Measurements from ENCODE around the gene CTIF. TPM values are rescaled to one million over a fixed set of nuclear protein-coding genes. Genes with fewer than 3 reads are reported as not detected.
A peak's percentile ranks its signal among the peaks of the same experiment; 100 is the strongest.

The CTIF gene
- polyA plus RNA-seq, 3 donors, result 0.38 to 8.7 (median 1.2) TPM

- Histone ChIP-seq H3K9me3 (replicated peaks in 1 of 2; ENCODE audit: control insufficient read depth in 1 of 2, insufficient read depth in 1 of 2, low read length in 2 of 2) (no peaks in the 10 kb centered on the region), H4K20me1 (ENCODE audit: insufficient read depth, low read length) (no peaks in the 10 kb centered on the region), H3K9ac (ENCODE audit: insufficient read depth, low read length, poor library complexity, severe bottlenecking) (no peak overlapping the region), H3K79me2 (ENCODE audit: insufficient read depth, low read length) (no peaks in the 10 kb centered on the region), H3K27me3 (ENCODE audit: control insufficient read depth in 2 of 2, insufficient read depth in 2 of 2, low read length in 2 of 2) (no peaks in the 10 kb centered on the region), H2AFZ (ENCODE audit: insufficient read depth, low read depth, low read length, poor library complexity, severe bottlenecking) (no peak overlapping the region), H3K4me3 (replicated peaks in 1 of 3; ENCODE audit: low read depth in 2 of 3, low read length in 3 of 3) (no peak overlapping the region), H3K36me3 (replicated peaks in 1 of 2; ENCODE audit: control insufficient read depth in 1 of 2, insufficient read depth in 2 of 2, low read length in 2 of 2) (no peaks in the 10 kb centered on the region), H3K4me1 (ENCODE audit: control insufficient read depth in 1 of 2, insufficient read depth in 2 of 2, low read length in 2 of 2) (peaks cover 41 to 48% of the 10 kb centered on the region in 2 donors), H3K4me2 (replicated peaks; ENCODE audit: extremely low read depth, low read length, poor library complexity, severe bottlenecking) (no peak overlapping the region), H3K27ac (ENCODE audit: low read depth in 1 of 2, low read length in 2 of 2) (peak overlapping the region in 1 of 2 donors; percentile 47)
- Mint-ChIP-seq H3K27me3 (ENCODE audit: low read depth in 3 of 3) (peaks cover 1 to 5% (median 1%) of the 10 kb centered on the region in 3 donors), H3K27ac (peak overlapping the region in 3 of 7 donors; percentile 26 to 64 (median 43)), H3K9me3 (no peaks in the 10 kb centered on the region), H3K4me3 (no peak overlapping the region), H3K4me1 (peaks cover 52% of the 10 kb centered on the region), H3K36me3 (peaks cover 13 to 20% of the 10 kb centered on the region in 2 donors)
- no peak for DNase-seq
- 0% methylated on average over 1 of the region's 3 CpGs for WGBS (ENCODE audit: insufficient coverage)
- intact Hi-C loops (cut with micrococcal nuclease), result loop anchor here (5.0 to 10.0 kb wide), 6 partner anchors 66 to 1178 kb away; no protein-coding TSS in a partner anchor
- TF ChIP-seq CTCF (IDR thresholded peaks at IDR 0.05), result no peak
Measured at GRCh38 chr18:48679236-48679635, 140.4 kb downstream of the CTIF start.

GRCh38 chr18:48680339-48681250, 141.8 kb downstream of the CTIF start:
- Histone ChIP-seq H3K27me3 (ENCODE audit: control insufficient read depth in 2 of 2, insufficient read depth in 2 of 2, low read length in 2 of 2) (no peaks in the 10 kb centered on the region), H3K4me3 (replicated peaks in 1 of 3; ENCODE audit: low read depth in 2 of 3, low read length in 3 of 3) (no peak overlapping the region), H3K4me2 (replicated peaks; ENCODE audit: extremely low read depth, low read length, poor library complexity, severe bottlenecking) (no peak overlapping the region), H3K36me3 (replicated peaks in 1 of 2; ENCODE audit: control insufficient read depth in 1 of 2, insufficient read depth in 2 of 2, low read length in 2 of 2) (no peaks in the 10 kb centered on the region), H3K9ac (ENCODE audit: insufficient read depth, low read length, poor library complexity, severe bottlenecking) (no peak overlapping the region), H3K9me3 (replicated peaks in 1 of 2; ENCODE audit: control insufficient read depth in 1 of 2, insufficient read depth in 1 of 2, low read length in 2 of 2) (no peaks in the 10 kb centered on the region), H3K4me1 (ENCODE audit: control insufficient read depth in 1 of 2, insufficient read depth in 2 of 2, low read length in 2 of 2) (peaks cover 28 to 35% of the 10 kb centered on the region in 2 donors), H3K27ac (ENCODE audit: low read depth in 1 of 2, low read length in 2 of 2) (no peak overlapping the region), H2AFZ (ENCODE audit: insufficient read depth, low read depth, low read length, poor library complexity, severe bottlenecking) (no peak overlapping the region), H3K79me2 (ENCODE audit: insufficient read depth, low read length) (no peaks in the 10 kb centered on the region), H4K20me1 (ENCODE audit: insufficient read depth, low read length) (no peaks in the 10 kb centered on the region)
- H3K27me3 Mint-ChIP-seq (ENCODE audit: low read depth in 3 of 3), result peaks cover 1 to 5% (median 1%) of the 10 kb centered on the region in 3 donors
- intact Hi-C loops (cut with micrococcal nuclease), result loop anchor here in 1 of 2 donors (5.0 kb wide), 1 partner anchor 97 kb away; no protein-coding TSS in a partner anchor
- H3K4me3 Mint-ChIP-seq, result no peak overlapping the region
- TF ChIP-seq CTCF (IDR thresholded peaks at IDR 0.05), result no peak
- H3K36me3 Mint-ChIP-seq, result peaks cover 15 to 16% of the 10 kb centered on the region in 2 donors
- 97% methylated on average over 15 of the region's 23 CpGs for WGBS (ENCODE audit: insufficient coverage)
- peaks cover 39% of the 10 kb centered on the region for H3K4me1 Mint-ChIP-seq
- DNase-seq, result no peak
- no peak overlapping the region for H3K27ac Mint-ChIP-seq
- no peaks in the 10 kb centered on the region for H3K9me3 Mint-ChIP-seq
